ENCODE data around the gene NOTUM.
"Not testable (repeated sequence)": the region's sequence is repeated elsewhere in the genome, so short reads cannot be mapped to it uniquely, and the experiment has no call there.

NOTUM gene

DNA sequence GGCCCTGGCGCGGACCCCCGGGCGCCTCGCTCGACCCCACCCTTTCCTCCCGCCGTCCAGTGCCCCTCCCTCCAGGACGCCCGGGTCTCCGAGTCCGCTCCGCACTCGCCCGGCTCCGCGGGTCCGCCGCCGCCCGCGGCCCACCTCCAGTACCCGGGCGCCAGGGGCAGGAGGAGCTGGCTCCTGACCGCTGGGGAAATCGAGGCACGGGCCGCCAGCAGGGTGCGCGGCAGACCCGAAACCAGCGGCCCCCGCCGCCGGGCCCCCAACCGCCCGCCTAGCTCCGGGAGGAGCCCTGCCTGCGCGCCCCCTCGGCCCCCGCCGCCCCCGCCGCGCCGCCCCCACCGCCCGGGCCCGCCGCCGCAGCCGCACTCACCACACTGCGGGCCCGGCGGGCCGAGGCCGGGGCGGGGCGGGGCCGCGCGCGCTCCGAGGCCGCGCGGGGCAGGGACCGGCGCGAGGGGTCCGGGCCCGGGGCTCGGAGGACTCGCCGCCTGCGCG, 33.8 kb downstream of the NOTUM start:
- FAIRE-seq (no peak), DNase-seq (ENCODE audit: insufficient read length, low spot score) (no peak)

DNA sequence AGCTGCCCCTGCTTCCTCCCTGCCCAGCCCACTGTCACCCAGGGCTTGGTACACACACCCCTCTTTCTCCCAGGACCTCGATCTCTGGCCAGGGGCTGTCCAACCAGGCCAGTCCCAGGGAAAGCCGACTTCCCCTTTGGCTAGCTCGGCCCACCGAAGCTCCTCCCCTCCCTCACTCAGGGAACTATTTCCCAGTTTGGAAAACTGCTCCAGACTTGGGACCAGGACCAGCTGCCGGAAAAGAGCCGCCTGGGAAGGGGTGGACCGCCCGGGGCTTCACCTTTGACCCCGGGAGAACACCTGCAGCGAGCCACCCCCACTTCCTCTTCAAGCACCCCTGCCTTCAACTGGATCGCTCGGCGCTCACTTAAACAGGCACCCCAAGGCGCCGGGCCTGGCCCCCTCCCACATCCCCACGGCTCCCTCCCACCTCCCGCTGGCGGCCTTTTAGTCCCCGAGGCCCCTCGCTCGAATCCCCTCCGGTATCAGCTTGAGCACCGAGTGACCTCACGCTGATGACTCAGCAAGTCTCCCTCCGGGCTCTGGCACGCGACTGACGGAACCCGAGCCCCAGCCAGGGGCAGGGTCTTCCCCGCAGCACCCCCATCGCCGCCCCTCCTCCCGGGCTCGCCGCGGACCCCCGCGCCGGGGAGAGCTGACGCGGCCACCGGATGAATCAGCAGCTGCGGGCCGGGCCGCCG, 34.4 kb downstream of the NOTUM start:
- FAIRE-seq (peak; percentile 8), DNase-seq (ENCODE audit: insufficient read length, low spot score) (peak; percentile 79)

DNA sequence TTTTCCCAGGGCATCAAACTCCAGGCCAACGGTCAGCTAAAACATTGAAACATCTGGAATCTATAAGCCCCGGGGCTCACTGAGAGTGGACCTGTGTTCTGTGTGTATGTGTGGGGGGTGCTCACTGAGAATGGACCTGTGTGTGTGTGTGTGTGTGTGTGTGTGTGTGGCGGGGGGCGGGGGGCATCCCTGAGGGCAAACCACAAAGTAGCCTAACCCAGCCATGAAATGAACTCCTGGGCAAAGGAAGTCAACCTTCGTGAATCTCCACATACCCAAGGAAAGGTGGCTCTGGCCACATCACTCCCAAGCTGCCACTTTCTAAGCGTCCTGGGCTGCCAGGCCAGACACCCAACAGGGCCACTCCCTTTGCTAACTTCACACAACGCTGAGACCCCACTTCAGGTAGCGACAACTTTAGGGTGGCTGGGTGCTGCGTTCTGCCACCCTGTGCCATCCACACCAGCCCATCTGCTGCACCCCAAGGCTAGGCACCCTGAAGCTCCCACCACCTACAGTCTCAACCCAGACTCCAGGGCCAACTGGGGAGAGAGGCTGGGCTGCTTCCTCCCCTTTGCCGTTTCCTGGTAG, 35.0 kb downstream of the NOTUM start:
- FAIRE-seq (no peak), DNase-seq (ENCODE audit: insufficient read length, low spot score) (no peak)

DNA sequence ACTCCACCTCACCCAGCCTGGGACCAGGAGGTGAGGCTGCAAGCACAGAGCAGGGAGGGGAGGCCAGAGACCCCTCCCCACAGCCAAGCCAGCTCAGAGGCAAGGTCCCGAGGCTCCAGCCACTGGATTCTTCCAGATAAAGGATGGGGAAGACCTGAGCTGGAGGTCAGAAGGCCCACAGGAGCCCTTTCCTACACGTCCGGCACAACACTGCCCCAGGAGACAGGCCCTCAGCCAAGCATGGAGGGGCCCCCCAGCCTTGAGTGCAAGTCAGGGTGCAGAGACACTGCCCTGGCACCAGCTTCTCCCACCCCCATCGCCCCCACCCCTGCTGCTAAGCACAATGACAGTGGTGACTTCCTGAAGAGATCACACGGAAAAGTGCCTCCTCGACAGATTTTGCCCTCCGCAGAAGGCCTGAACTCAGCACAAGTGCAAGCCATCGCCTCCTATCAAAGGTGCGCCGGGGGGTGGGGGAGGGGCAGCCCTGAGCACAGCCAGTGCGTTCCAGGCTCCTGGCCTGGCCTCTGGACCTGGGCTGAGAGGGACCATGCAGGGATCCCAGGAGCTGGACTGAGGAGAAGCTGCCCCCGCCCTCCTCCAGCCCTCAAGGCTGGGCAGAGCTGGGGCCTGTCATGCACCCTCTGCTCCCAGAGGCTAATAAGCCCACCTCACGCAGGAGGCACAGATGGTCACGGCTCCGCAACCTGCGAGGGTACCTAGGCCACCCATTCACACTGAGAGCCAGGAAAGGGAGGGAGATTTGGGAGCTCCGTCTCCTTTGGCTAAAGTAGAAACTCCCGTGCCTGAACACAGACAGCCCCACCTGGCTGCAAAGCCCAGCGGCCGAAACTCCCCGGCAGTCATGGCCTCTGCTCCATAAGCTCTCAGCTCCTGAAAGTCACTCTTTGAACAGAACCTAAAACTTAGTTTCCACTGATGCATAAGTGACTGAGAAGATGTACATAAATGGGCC, 36.1 kb downstream of the NOTUM start:
- DNase-seq (ENCODE audit: insufficient read length, low spot score) = no peak
- no peak for FAIRE-seq

DNA sequence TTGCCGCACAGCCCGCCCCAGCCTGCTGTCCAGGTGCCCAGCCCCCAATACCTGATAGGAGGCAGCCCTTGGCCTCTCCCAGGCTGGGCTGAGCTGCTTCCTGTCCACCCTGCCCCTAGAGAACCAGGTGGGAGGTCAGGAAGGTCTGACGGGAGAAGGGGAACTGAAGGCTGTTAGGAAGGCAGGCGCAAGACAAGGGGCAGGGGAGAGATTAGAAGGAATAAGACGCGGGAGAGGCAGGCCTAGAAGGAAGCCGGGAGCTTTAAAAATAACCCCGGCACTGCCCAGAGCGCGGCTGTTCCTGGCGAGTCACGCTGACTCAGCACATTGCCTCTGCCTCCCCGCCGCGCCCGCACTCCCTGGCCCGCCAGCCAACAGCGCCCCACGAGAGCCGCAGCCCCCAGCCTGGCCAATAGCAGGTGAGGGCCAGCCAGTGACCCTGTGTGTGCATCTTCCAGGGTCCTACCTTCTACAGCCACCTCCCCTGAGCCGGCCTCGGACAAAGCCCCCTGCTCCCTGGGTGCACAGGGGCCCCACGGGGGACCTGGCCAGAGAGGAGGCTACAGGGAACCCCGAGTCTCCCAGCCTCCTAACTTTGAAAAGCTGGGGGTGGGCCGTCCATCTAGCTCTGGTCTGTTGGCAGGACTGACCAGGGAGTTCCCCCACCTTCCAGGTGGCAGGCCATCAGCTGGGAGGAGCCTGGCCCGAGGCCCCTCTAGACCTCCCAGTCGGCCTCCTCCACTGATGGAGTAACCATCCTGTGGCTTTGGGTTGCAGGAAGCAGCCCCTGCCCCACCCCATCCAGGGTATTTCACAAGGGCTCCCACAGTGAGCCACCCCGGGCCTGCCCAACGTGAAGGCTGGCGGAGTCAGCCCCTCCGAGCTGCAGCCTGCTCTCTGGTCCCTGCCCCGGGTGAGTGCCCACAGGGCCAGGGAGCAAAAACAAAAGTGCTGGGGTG, 37.4 kb downstream of the NOTUM start:
- FAIRE-seq (no peak), DNase-seq (ENCODE audit: insufficient read length, low spot score) (no peak)

DNA sequence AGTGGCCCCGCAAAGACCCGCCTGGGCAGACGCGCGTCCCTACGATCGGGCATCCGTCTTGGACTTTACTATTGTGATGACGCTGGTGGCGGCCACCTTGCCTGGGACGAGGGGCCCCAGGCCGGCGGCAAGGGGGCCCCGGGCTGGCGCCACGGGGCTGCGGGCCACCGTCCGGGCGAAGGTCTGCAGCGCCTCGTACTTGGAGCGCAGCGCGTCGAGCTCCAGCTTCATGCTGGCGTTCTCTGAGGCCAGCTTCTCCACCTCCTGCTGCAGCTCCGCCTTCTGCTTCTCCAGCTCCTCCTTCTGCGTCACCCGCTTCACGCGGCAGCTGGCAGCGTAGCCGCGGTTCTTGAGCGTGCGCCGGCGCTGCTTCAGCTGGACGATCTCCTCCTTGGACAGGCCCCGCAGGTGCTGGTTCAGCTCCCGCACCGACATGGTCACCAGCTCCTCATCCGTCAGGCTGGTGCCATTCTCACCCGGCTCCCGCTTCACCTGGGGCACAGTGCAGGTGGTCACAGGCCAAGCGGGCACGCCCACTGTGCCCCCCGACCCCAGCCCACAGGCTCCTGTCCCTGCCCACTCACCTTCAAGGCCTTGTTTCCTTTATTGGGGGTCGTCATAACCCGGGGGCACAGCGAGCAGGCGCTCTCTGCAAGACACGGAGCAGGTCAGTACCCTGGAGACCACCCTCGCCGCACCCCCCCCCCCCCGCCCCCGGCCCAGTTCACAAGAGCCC, 38.3 kb downstream of the NOTUM start:
- FAIRE-seq (no peak), DNase-seq (ENCODE audit: insufficient read length, low spot score) (no peak)

DNA sequence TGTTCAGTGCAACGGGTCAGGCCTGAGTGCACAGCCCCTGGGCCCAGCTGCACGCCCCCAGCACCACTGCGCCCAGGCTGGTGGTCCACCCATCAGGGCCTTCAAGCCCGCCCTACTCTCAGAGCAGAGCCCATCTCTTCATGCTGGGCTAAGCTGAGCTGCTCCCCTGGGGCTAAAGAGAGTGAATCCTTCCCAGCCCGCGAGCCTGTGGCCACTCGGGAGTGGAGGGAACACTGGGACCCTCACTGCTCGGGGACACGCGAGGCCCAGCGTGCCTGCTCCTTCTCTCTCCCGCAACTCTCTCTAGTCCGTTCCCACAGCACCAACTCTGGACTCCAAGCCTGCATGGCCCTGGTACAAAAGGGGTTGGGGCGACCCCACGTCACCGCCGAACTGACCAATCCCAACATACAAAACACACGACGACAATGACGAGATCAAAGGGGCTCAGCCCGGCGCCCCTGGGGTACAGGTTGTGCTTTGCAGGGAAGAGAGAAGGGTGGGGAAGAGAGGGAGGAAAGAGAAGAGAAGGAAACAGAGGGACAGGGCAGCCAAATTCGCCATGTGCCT, 38.9 kb downstream of the NOTUM start:
- no peak for FAIRE-seq
- no peak for DNase-seq (ENCODE audit: insufficient read length, low spot score)

DNA sequence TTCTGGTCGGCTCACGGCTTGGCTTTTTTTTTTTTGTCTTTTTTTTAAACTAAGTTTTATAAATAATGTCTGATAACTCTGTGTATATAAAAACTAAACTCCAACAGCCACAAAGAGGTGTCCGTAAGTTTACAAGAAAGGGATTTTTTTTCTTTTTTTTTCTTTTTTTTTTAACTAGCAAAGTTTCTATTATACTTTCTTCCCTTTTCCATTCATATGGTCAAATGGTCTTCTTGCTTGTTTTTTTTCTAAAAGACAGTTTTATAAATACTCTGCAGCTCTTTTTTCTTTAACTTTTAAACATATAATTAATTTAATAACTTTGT, 39.5 kb downstream of the NOTUM start:
- DNase-seq (ENCODE audit: insufficient read length, low spot score) (no peak), FAIRE-seq (no peak)

DNA sequence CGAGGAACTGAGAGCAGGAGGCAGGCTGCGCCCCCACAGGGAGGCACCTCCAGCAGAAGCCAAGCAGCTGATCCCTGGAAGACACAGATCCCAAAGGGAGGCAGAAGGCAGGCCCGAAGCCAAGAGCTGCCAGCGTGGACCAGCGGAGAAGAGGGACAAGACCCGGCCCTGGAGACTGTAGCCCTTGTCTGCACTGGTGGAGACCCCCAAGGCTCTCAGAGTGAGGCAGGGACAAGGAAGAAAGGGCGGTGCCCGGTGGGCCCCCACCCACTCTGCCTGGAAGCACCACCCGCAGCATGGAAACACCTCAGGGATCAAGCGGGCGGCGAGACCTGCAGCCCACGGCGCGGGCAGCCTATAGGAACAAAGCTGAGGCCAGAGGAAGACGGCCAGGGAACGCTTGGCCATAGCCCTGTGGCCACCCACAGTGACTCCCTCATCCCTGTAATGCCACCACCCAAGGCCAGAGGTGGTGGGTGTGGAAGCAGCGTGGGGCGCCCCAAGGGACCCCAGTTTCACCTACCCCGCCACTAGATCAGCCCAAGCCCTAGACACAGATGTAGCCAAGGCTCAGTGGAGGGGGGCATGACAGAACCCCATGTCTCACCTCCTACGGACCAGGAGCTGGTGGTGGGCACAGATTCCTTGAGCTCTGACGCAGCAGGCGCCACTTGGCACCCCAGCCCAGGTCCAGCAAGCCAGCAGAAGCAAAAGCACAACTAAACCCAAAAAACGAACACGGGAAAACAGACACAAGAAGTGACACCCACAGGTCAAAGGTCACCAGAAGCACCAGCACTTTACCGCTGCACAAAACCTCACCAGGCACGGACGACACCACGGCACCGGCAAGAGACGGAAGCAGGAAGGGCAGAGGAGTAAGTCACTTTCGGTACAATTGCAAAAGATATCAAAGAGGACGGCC, 40.1 kb downstream of the NOTUM start:
- FAIRE-seq = no peak
- no peak for DNase-seq (ENCODE audit: insufficient read length, low spot score)

DNA sequence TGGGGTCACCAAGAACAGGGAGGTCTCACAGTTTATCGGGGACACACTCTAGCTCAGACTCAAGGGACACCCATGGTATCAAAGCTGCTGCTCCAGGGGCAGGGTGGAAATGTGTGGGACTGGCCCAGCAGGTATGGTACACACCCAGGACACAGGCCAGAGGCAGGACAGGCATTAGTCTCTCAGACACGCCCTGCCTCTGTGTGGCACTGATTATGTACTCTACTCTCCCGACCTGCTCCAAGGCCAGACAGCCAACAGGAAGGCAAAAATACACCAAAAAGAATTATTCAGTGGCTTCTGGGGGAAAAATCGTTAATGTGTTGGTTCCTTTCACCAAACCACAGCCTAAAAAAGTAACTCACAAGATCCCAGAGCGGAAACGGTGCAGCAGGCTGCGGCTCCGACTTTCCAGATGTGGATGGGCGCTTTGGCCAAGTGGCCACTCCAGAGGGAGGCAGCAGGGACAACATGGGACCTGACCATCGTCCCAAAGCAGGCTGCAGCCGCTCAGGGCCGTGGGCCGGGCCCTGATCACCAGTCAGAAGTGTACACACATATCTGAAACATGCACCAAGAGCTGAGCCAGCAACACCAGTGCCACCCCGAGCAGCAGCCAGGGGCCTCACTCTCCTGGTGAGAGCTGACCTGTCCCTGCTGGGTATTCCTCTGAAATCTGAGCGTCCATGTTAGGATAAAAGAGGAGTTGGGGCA, 42.0 kb downstream of the NOTUM start:
- no peak for DNase-seq (ENCODE audit: insufficient read length, low spot score)
- FAIRE-seq = peak; percentile 37

DNA sequence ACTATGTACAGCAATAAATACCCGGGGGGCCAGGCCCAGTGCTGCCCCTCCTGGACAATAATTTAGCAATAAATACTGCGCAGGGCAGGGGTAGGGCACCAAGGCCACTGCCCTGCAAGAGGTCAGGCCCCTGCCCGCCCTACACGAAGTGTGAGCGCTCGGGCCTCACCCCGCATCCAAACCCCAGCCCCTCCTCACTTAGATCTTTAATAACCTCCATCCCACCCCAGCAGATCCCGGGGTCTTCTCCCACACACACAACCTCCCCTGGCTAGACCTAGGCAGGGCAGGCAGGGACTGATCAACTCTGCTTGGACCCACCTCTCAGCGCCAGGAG, 42.7 kb downstream of the NOTUM start:
- FAIRE-seq = not testable (repeated sequence)

DNA sequence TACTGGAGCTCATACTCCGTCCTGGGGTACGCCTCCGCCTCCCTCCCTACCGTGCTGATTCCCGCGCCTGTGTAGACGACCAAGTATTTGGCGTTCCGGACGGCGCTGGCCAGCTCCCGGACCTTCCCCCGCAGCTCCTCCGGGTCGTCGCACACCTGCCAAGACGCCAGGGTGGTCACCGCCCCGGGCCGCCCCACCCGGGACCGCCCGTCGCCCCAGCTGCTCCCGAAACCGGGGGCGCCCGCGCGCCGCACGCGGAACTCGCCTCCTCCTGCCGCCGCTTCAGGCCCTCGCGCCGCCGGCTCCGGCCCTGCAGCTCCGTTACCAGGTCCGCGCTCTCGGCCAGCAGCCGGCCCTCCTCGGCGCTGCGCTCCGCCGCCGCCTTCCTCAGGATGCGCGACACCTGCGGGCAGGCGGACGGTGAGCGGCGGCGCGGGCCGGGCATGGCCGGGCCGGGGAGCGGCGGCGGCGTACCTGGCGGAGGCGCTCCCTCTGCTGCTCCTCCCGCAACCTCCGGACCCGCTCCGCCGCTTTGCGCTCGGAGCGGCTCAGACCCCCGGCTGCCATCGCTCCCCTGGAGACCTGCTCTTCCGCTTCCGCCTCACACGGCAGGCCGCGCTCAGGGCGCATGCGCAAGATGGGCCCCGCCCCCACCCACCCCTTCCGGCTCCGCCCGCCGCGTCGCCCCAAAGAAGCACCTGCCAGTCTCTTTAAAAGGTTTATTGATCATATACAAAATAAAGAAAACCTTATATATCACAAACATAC, 43.2 kb downstream of the NOTUM start, which contains the start of gene SIRT7:
Gene SIRT7, minus strand, starts transcription at position 612 of the 768 bp plus-strand sequence. Its CDS starts 45 bp downstream, at position 567.
- DNase-seq (ENCODE audit: insufficient read length, low spot score) (peak; percentile 100), FAIRE-seq (peak; percentile 78)

More for the DNA sequence above, 42.7 kb downstream of the NOTUM start:
- DNase-seq (ENCODE audit: insufficient read length, low spot score) = not testable (repeated sequence)

DNA sequence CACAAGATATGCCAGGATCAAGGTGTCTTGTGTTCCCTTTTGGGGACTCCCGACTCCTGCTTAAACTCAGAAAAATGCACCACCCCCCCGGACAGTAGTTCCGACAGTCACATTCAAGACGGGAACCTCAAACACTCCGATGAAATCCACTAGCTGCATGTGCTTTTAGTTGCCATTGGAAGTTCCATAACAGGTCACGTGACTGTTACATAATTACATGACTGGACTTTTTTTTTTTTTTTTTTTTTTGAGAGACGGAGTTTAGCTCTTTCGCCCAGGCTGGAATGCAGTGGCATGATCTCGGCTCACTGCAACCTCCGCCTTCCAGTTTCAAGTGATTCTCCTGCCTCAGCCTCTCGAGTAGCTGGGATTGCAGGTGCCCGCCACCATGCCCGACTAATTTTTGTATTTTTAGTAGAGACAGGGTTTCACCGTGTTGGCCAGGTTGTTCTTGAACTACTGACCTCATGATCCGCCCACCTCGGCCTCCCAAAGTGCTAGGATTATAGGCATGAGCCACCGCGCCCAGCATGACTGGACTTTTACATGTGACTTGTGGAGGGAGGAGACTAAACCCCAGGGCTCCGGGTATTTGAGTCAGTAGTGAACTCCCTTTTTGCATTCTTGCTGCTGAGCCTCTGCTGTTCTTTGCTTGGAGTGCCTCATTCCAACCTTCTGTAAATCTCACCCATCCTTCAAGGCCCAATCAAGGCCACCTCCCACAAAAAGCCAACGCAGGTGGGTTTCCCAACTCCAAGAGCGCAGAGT, 44.6 kb downstream of the NOTUM start:
- FAIRE-seq (no peak), DNase-seq (ENCODE audit: insufficient read length, low spot score) (no peak)

DNA sequence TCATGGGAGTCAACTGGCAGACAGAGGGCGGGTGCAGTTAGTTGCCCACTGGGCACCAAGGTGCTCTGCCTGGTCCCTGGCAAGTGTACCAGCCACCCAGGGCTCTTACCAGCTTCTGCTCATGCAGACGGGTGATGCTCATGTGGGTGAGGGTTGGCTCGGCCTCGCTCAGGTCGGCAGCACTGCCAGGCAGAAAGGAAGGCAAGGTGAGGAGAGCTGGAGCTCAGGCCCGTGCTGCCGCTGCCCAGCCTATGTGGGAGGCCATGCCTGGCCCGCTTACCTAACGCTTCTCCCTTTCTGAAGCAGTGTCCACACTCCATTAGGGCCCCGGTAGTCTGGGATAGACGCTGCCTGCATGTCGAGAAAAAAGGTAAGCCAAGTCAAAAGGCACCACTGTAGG, 45.7 kb downstream of the NOTUM start:
- no peak for DNase-seq (ENCODE audit: insufficient read length, low spot score)
- FAIRE-seq = no peak

DNA sequence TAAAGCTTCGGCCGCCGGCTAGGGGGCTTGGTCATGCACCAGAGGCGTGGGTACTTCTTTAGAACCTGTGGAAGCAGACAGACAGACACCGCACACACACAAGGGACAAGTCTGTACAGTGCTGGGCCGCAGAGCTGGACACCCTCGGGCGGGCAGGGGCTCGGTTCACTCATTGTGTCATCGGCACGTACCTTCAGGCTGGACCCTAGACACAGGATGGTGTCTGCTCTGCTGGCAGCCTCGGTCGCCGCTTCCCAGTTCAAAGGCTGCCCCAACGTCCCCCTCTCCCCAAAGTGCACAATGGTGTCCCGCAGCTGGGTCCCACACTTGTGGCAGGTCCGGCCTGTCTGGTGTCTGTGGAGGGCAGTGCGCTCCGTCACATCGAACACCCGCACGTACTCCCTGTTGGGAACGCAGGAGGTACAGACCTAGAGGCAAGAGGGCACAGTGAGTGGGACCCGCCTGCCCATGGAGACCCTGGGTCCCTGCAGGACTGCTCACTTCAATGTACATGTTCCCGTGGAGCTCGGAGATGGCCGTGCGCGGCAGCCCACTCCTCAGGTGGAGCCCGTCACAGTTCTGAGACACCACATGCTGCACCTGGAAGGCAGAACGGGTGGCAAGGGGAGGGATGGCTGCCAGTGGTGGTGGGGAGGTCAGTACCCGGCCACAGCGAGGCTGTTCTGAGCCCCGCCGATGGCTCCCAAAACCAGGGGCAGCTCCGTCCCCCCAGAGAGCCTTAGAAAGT, 46.7 kb downstream of the NOTUM start:
- FAIRE-seq (no peak), DNase-seq (ENCODE audit: insufficient read length, low spot score) (no peak)
